ENCODE data around the gene CBFA2T2. TPM values are rescaled to one million over a fixed set of nuclear protein-coding genes. Genes with fewer than 3 reads are reported as not detected.

CBFA2T2 gene
- total and polyA plus RNA-seq, 2 experiments from 2014 or later = 29.2 to 33.1 TPM

DNA sequence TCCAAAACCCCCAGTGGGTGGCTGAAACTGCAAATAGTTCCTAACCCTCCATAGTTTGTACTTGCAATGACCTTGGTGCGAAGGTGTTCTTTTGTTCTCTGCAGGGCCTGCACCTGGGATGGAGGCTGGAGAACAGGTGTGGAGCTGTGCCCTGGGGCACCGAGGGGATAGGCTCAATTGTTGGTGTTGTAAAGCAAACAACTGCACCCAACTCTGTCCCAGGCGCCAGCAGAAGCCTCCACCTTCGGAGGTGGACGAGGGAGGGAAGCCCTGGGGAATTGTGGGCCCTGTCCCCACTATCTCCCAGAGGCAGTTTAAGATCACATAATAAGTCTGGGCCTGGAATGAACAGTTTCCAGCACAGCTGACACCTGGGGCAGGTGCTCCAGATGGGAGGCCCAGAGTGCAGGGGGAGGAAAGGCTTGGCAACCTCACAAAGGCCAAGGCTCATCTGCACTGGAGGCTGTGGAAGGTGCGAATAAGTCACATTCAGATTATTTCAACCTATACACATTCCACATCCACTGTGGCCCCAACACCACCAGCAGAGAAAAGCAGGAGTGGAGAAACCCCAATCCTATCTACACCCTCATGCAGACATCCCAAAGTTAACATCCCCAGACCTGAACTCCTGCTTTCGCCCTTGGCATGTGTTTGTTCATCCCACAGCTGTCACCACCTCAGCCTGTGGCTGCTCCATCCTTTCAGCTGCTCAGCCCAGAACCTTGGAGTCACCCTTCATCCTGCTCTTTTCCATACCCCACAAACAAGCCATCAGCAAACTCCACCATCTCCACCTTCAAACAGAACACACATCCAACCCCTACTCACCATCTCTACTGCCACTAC lies 12.3 kb upstream of the CBFA2T2 start:
- H3K27ac ChIP-seq = no peak overlapping the region

DNA sequence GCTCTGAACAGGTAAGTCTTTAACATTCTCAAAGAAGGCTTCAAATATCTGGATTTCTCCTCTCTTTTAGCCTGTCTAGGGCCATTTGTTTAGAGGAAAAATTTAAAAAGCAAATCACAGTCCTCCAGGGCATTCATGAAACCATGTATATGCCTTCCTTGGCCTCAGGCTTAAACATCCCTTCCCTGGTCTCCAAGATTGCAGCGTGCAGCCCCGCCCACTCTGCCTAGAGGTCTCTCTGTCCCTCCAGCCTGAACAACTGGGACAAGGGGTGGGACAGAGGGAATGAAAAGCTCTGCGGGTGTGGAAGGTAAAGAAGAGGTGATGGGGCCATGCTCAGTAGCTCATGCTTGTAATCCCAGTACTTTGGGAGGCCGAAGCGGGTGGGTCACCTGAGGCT lies 9.8 kb upstream of the CBFA2T2 start:
- H3K9me2 ChIP-seq (replicated peaks; ENCODE audit: insufficient read depth) = no peaks in the 10 kb centered on the region
- H3K4me2 ChIP-seq = no peak overlapping the region
- H3K27ac ChIP-seq = no peak overlapping the region
- DNase-seq (ENCODE audit: low spot score) = no peak
- no peak overlapping the region for H2AFZ ChIP-seq
- no peak for TF ChIP-seq EZH2 (IDR thresholded peaks at IDR 0.05; ENCODE audit: borderline replicate concordance)
- no peak for TF ChIP-seq CTCF (IDR thresholded peaks at IDR 0.05; ENCODE audit: poor library complexity)
- TF ChIP-seq EZH2phosphoT487 (IDR thresholded peaks at IDR 0.05; ENCODE audit: low read depth, severe bottlenecking, unreplicated experiment) = no peak
- H3K4me1 ChIP-seq (ENCODE audit: insufficient read depth) = peaks cover 8% of the 10 kb centered on the region
- WGBS (ENCODE audit: low lambda C conversion rate, missing lambda C conversion rate) = 89% methylated on average over 5 of the region's 5 CpGs
- H4K20me1 ChIP-seq (ENCODE audit: insufficient read depth, poor library complexity, severe bottlenecking) = no peaks in the 10 kb centered on the region
- no peaks in the 10 kb centered on the region for H3K36me3 ChIP-seq (replicated peaks; ENCODE audit: insufficient read depth, low read depth)
- H3K79me2 ChIP-seq = no peaks in the 10 kb centered on the region
- no peak overlapping the region for H3K4me3 ChIP-seq
- H3K27me3 ChIP-seq = no peaks in the 10 kb centered on the region
- no peaks in the 10 kb centered on the region for H3K9me3 ChIP-seq (ENCODE audit: low read depth)

More for the DNA sequence above, 12.3 kb upstream of the CBFA2T2 start:
- no peak for DNase-seq (ENCODE audit: low spot score)
- no peaks in the 10 kb centered on the region for H3K79me2 ChIP-seq
- no peak overlapping the region for H2AFZ ChIP-seq
- H3K9me3 ChIP-seq (ENCODE audit: low read depth) = no peaks in the 10 kb centered on the region
- no peaks in the 10 kb centered on the region for H3K36me3 ChIP-seq (replicated peaks; ENCODE audit: insufficient read depth, low read depth)
- no peak overlapping the region for H3K4me2 ChIP-seq
- peaks cover 14% of the 10 kb centered on the region for H3K4me1 ChIP-seq (ENCODE audit: insufficient read depth)
- TF ChIP-seq EZH2phosphoT487 (IDR thresholded peaks at IDR 0.05; ENCODE audit: low read depth, severe bottlenecking, unreplicated experiment) (no peak), EZH2 (IDR thresholded peaks at IDR 0.05; ENCODE audit: borderline replicate concordance) (no peak), CTCF (IDR thresholded peaks at IDR 0.05; ENCODE audit: poor library complexity) (no peak)
- H3K4me3 ChIP-seq = no peak overlapping the region
- 60% methylated on average over 7 of the region's 7 CpGs for WGBS (ENCODE audit: low lambda C conversion rate, missing lambda C conversion rate)
- no peaks in the 10 kb centered on the region for H4K20me1 ChIP-seq (ENCODE audit: insufficient read depth, poor library complexity, severe bottlenecking)
- no peaks in the 10 kb centered on the region for H3K9me2 ChIP-seq (replicated peaks; ENCODE audit: insufficient read depth)
- H3K27me3 ChIP-seq = no peaks in the 10 kb centered on the region

- no peaks in the 10 kb centered on the region for H3K9me3 ChIP-seq (ENCODE audit: low read depth)
- H3K27ac ChIP-seq = no peak overlapping the region
- DNase-seq (ENCODE audit: low spot score) = no peak
- no peak overlapping the region for H2AFZ ChIP-seq
- WGBS (ENCODE audit: low lambda C conversion rate, missing lambda C conversion rate) = 95% methylated on average over 8 of the region's 8 CpGs
- no peaks in the 10 kb centered on the region for H3K36me3 ChIP-seq (replicated peaks; ENCODE audit: insufficient read depth, low read depth)
- H3K9me2 ChIP-seq (replicated peaks; ENCODE audit: insufficient read depth) = no peaks in the 10 kb centered on the region
- H3K4me3 ChIP-seq = no peak overlapping the region
- H3K79me2 ChIP-seq = no peaks in the 10 kb centered on the region
- no peak overlapping the region for H3K4me2 ChIP-seq
- no peaks in the 10 kb centered on the region for H4K20me1 ChIP-seq (ENCODE audit: insufficient read depth, poor library complexity, severe bottlenecking)
- H3K27me3 ChIP-seq = no peaks in the 10 kb centered on the region
- peaks cover under 1% of the 10 kb centered on the region for H3K4me1 ChIP-seq (ENCODE audit: insufficient read depth)
- no peak for TF ChIP-seq EZH2phosphoT487 (IDR thresholded peaks at IDR 0.05; ENCODE audit: low read depth, severe bottlenecking, unreplicated experiment)
- TF ChIP-seq EZH2 (IDR thresholded peaks at IDR 0.05; ENCODE audit: borderline replicate concordance) = no peak
- no peak for TF ChIP-seq CTCF (IDR thresholded peaks at IDR 0.05; ENCODE audit: poor library complexity)
Measured at GRCh38 chr20:33481431-33481941, 8.4 kb upstream of the CBFA2T2 start.

Measured in hepatocyte (in vitro differentiated cells).